Endothelial cell of umbilical vein (primary cell): ENCODE measurements around the gene C2. TPM values are rescaled to one million over a fixed set of nuclear protein-coding genes. Genes with fewer than 3 reads are reported as not detected.

Experiments used
- BruUV-seq: library from RNA; stranded (reverse); fragments of 400-500 nt; replicated peaks from 2 replicates; lab custom pipeline; 2021; lab: Mats Ljungman, UMichigan
- CTCF ChIA-PET: fragments of 300-600, 350-600 bp; sonication (Branson Sonifier 250); formaldehyde crosslinking; loops from one replicate; lab custom pipeline; 2021; ENCODE audit warnings: antibody characterized with exemption, inconsistent platforms; lab: Charles Lee
- POLR2A ChIA-PET: fragments of 300-600, 350-600 bp; sonication (Branson Sonifier 250); formaldehyde crosslinking; loops from one replicate; lab custom pipeline; 2021; ENCODE audit warnings: antibody characterized with exemption, inconsistent platforms; lab: Charles Lee
- DNase-seq: peaks from one replicate; pipeline ENCODE4 v3.0.0-alpha.2; 2011; ENCODE audit warnings: low read depth, low spot score
- FAIRE-seq: peaks from 2 replicates; lab custom pipeline; 2011; peaks lifted over from hg19 to GRCh38; lab: Jason Lieb, UNC
- H2AFZ ChIP-seq: 2 replicates; pipeline ENCODE4 v1.6.0; 2012; ENCODE audit warnings: low read depth, low read length, control low read depth, inconsistent platforms
- H3K27ac ChIP-seq: 2 replicates; pipeline ENCODE4 v1.5.1; 2011; ENCODE audit warnings: low read depth, mild to moderate bottlenecking, control low read depth, low read length, moderate library complexity; ENCODE audit not compliant: insufficient read depth
- H3K27me3 ChIP-seq, 2 experiments: 2 replicates each; pipeline versions ENCODE4 v1.6.0 to v1.6.1; 2011; ENCODE audit warnings: low read length in 2 of 2, mixed read lengths in 1 of 2; ENCODE audit not compliant: control insufficient read depth in 2 of 2, insufficient read depth in 2 of 2
- H3K36me3 ChIP-seq, 2 experiments: 2 replicates in 1 of 2; 3 replicates in 1 of 2; pipeline ENCODE4 v1.5.1; 2011; ENCODE audit warnings: low read length in 2 of 2, mild to moderate bottlenecking in 1 of 2, moderate library complexity in 1 of 2; ENCODE audit not compliant: control insufficient read depth in 2 of 2, insufficient read depth in 2 of 2; ENCODE audit errors: extremely low read depth in 1 of 2
- H3K4me1 ChIP-seq: 3 replicates; pipeline ENCODE4 v1.5.1; 2011; ENCODE audit warnings: mild to moderate bottlenecking, low read length; ENCODE audit not compliant: control insufficient read depth, insufficient read depth; ENCODE audit errors: extremely low read depth
- H3K4me2 ChIP-seq: 2 replicates; pipeline ENCODE4 v1.6.1; 2011; ENCODE audit warnings: low read length, control low read depth, mixed read lengths; ENCODE audit not compliant: insufficient read depth
- H3K4me3 ChIP-seq, 3 experiments: fragments of 200-600 bp in 1 of 3; sonication (generic), shearing (Covaris generic) in 1 of 3; replicated peaks in 1 of 3; 2 replicates each; pipeline ENCODE4 v1.5.1; 2011 to 2016; ENCODE audit warnings: control low read depth in 3 of 3, low read length in 3 of 3, mild to moderate bottlenecking in 2 of 3, inconsistent platforms in 1 of 3, low read depth in 1 of 3, moderate library complexity in 1 of 3; ENCODE audit not compliant: insufficient read depth in 1 of 3
- H3K79me2 ChIP-seq: 2 replicates; pipeline ENCODE4 v1.6.0; 2012; ENCODE audit warnings: low read length, inconsistent platforms; ENCODE audit not compliant: control insufficient read depth, insufficient read depth
- H3K9ac ChIP-seq: replicated peaks from 2 replicates; pipeline ENCODE3; 2011; ENCODE audit warnings: low read length, control low read depth; ENCODE audit not compliant: insufficient read depth; ENCODE audit errors: extremely low read depth
- H3K9me1 ChIP-seq: replicated peaks from 3 replicates; pipeline ENCODE4 v1.6.0; 2011; ENCODE audit warnings: mild to moderate bottlenecking, low read length; ENCODE audit not compliant: control insufficient read depth, insufficient read depth; ENCODE audit errors: extremely low read depth
- H3K9me3 ChIP-seq: replicated peaks from 2 replicates; pipeline ENCODE4 v1.5.1; 2012; ENCODE audit warnings: low read length, inconsistent platforms; ENCODE audit not compliant: control insufficient read depth, insufficient read depth
- H4K20me1 ChIP-seq: replicated peaks from 2 replicates; pipeline ENCODE3; 2011; ENCODE audit warnings: mild to moderate bottlenecking, low read length; ENCODE audit not compliant: control insufficient read depth, insufficient read depth; ENCODE audit errors: extremely low read depth
- EZH2 ChIP-seq: IDR thresholded peaks from 2 replicates; pipeline ENCODE4 v1.6.1; 2012; ENCODE audit warnings: borderline replicate concordance, low read depth, mild to moderate bottlenecking, moderate library complexity, low read length, inconsistent platforms; ENCODE audit not compliant: severe bottlenecking
- FOS ChIP-seq: IDR thresholded peaks from 2 replicates; pipeline ENCODE4 v1.6.1; 2011; ENCODE audit warnings: mild to moderate bottlenecking, low read length, moderate library complexity, borderline replicate concordance; ENCODE audit not compliant: insufficient read depth
- GATA2 ChIP-seq: IDR thresholded peaks from 2 replicates; pipeline ENCODE4 v1.7.0; 2011; ENCODE audit warnings: low read depth, mild to moderate bottlenecking, moderate library complexity, mixed read lengths, low read length; ENCODE audit not compliant: insufficient read length, insufficient read depth
- JUN ChIP-seq: IDR thresholded peaks from 2 replicates; pipeline ENCODE4 v1.6.1; 2011; ENCODE audit warnings: borderline replicate concordance, low read depth; ENCODE audit not compliant: insufficient read length, insufficient read depth
- MYC ChIP-seq: IDR thresholded peaks from one replicate; pipeline ENCODE4 v1.6.1; 2011; ENCODE audit warnings: mild to moderate bottlenecking, low read depth, low read length
- POLR2A ChIP-seq: IDR thresholded peaks from 2 replicates; pipeline ENCODE4 v1.6.1; 2012; ENCODE audit warnings: low read depth, mild to moderate bottlenecking, control low read depth, low read length
- POLR2AphosphoS5 ChIP-seq: IDR thresholded peaks from 2 replicates; pipeline ENCODE4 v1.6.1; 2012; ENCODE audit warnings: low read depth, mild to moderate bottlenecking, control low read depth, low read length, moderate library complexity; ENCODE audit not compliant: insufficient read depth
- dilution Hi-C: fragments of 300-500 bp; cut with MboI; formaldehyde crosslinking; loops from one replicate; pipeline ENCODE4 v1.15.0; 2019; ENCODE audit warnings: low sequenced_read_pairs; ENCODE audit not compliant: extremely low pct_ligation_motif_present
- intact Hi-C: fragments of 100-400 bp; cut with micrococcal nuclease; formaldehyde crosslinking; loops from one replicate; pipeline ENCODE4 v1.10.0; 2022
- polyA plus RNA-seq, 4 experiments: library from polyadenylated mRNA; depleted of rRNA in 3 of 4; stranded (reverse) in 3 of 4; unstranded in 1 of 4; fragments of >200 nt; gene quantifications; 2 replicates each; pipeline versions ENCODE4 v1.2.1 to v1.2.3, GENCODE V29; 2011 to 2012; ENCODE audit warnings: missing spikeins in 1 of 4
- total RNA-seq: library from RNA; stranded (reverse); gene quantifications from 2 replicates; pipeline ENCODE4 v1.2.3, GENCODE V29; 2021
- TF ChIP-seq, protein P1 (sequence below): IDR thresholded peaks from 2 replicates; pipeline ENCODE4 v1.6.1; 2011; ENCODE audit not compliant: insufficient read depth, insufficient read length
- TF ChIP-seq, protein P2 (sequence below), 2 donors: IDR thresholded peaks; 1 replicate in 1 of 2; 2 replicates in 1 of 2; pipeline ENCODE4 v1.5.1; 2011; ENCODE audit warnings: low read length in 2 of 2, mild to moderate bottlenecking in 2 of 2, moderate library complexity in 2 of 2, control low read depth in 1 of 2, inconsistent platforms in 1 of 2, low read depth in 1 of 2; ENCODE audit not compliant: insufficient read depth in 1 of 2; ENCODE audit errors: extremely low read depth in 1 of 2

Gene C2
- total and polyA plus RNA-seq, 2 donors (not counting 3 experiments of a cell fraction or from before 2014, with no cell fraction given) = 0.60 TPM; not detected in 1

DNA sequence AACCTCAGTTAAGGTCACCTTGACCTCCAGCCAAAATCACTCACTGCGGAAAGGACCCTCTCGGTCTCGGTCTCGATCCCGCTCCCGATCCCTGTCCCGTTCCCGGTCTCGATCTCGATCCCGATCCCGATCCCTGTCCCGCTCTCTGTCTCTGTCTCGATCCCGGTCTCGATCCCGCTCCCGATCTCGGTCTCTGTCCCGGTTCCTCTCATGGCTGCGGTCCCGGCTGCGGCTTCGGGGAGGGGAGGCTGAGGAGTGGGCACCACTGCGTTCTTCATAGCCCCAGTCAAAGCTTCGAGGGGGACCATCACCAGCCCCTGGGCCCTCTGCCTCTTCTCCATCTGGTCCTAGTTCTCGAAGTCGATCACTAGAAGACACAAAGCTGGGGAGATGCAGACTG is 27.0 kb downstream of the C2 start:
- no TSS peak for BruUV-seq
- FAIRE-seq = no peak
- DNase-seq = no peak
- Histone ChIP-seq H3K27me3 (no peaks in the 10 kb centered on the region), H3K9me3 (no peaks in the 10 kb centered on the region), H3K4me1 (peaks cover 13% of the 10 kb centered on the region), H2AFZ (no peak overlapping the region), H3K79me2 (peaks cover 19% of the 10 kb centered on the region), H3K27ac (no peak overlapping the region), H3K4me3 (no peak overlapping the region), H3K36me3 (peaks cover 22 to 37% of the 10 kb centered on the region in 2 experiments), H3K9ac (no peak overlapping the region), H4K20me1 (no peaks in the 10 kb centered on the region), H3K4me2 (no peak overlapping the region), H3K9me1 (no peaks in the 10 kb centered on the region)
- TF ChIP-seq, protein P1, sequence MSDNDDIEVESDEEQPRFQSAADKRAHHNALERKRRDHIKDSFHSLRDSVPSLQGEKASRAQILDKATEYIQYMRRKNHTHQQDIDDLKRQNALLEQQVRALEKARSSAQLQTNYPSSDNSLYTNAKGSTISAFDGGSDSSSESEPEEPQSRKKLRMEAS = no peak
- TF ChIP-seq FOS = no peak
- TF ChIP-seq, protein P2, sequence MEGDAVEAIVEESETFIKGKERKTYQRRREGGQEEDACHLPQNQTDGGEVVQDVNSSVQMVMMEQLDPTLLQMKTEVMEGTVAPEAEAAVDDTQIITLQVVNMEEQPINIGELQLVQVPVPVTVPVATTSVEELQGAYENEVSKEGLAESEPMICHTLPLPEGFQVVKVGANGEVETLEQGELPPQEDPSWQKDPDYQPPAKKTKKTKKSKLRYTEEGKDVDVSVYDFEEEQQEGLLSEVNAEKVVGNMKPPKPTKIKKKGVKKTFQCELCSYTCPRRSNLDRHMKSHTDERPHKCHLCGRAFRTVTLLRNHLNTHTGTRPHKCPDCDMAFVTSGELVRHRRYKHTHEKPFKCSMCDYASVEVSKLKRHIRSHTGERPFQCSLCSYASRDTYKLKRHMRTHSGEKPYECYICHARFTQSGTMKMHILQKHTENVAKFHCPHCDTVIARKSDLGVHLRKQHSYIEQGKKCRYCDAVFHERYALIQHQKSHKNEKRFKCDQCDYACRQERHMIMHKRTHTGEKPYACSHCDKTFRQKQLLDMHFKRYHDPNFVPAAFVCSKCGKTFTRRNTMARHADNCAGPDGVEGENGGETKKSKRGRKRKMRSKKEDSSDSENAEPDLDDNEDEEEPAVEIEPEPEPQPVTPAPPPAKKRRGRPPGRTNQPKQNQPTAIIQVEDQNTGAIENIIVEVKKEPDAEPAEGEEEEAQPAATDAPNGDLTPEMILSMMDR (IDR thresholded peaks at IDR 0.05; ENCODE audit: extremely low read depth in 1 of 2, insufficient read depth in 1 of 2, low read depth in 1 of 2, low read length in 2 of 2) = no peak
- TF ChIP-seq EZH2 = no peak
- TF ChIP-seq JUN = no peak
- TF ChIP-seq GATA2 = no peak
- no peak for TF ChIP-seq MYC
- TF ChIP-seq POLR2AphosphoS5 = no peak
- TF ChIP-seq POLR2A = no peak
- dilution Hi-C loops (no loop called here), intact Hi-C loops (loop anchor here (10.0 kb wide), 1 partner anchor 120 kb away; no protein-coding TSS in a partner anchor)
- ChIA-PET CTCF (no interaction called here), POLR2A (no interaction called here)
